NB4 (cell line): Measurements from ENCODE around the gene DUOX1.

Experiments
- MYC ChIP-seq: IDR thresholded peaks from 2 replicates; pipeline ENCODE4 v1.6.1; 2011; ENCODE audit warnings: low read depth, low read length
- POLR2A ChIP-seq: IDR thresholded peaks from 2 replicates; pipeline ENCODE4 v1.6.1; 2011; ENCODE audit warnings: mild to moderate bottlenecking; ENCODE audit not compliant: insufficient read length; ENCODE audit errors: extremely low read depth
- TF ChIP-seq, protein P1 (sequence below): IDR thresholded peaks from one replicate; pipeline ENCODE4 v1.5.1; 2012; ENCODE audit warnings: low read depth, low read length
- TF ChIP-seq, protein P2 (sequence below): IDR thresholded peaks from 2 replicates; pipeline ENCODE4 v1.6.1; 2011; ENCODE audit warnings: low read depth, low read length

DNA sequence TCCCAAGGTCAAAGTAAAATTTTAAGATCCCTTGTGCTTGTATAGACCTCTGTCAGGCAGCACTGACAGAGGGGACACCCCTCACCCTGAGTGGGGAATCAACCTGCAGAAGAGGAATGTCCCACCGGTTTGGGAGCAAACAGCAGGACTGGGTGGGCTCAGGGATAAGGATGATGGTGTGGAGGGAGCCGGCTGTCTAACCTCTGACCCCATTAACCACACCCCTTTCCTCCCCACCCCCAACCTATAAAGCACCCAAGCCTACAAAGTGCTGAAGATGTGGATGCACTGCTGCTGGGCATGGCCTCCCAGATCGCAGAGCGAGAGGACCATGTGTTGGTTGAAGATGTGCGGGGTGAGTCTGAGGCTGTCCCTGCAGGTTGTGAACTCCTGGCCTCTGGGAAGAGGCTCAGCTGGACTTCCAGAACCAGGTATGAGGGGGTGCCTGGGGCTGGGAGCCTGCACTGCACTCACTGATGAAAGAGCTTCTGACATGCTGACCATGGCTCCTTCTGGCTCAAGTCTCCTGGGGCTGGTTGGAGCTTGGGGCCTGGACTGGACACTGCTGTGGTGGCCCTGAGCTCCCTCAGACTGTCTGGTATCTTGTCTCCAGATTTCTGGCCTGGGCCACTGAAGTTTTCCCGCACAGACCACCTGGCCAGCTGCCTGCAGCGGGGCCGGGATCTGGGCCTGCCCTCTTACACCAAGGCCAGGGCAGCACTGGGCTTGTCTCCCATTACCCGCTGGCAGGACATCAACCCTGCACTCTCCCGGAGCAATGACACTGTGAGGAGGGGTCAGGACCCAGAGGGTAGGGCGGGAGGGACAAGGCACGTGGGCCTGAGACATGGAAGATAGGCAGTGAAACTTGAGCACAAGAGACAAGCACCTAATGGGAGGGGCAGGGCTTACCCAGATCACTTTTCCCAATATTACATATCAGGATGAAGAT lies 9.3 kb downstream of the DUOX1 start:
- TF ChIP-seq, protein P1, sequence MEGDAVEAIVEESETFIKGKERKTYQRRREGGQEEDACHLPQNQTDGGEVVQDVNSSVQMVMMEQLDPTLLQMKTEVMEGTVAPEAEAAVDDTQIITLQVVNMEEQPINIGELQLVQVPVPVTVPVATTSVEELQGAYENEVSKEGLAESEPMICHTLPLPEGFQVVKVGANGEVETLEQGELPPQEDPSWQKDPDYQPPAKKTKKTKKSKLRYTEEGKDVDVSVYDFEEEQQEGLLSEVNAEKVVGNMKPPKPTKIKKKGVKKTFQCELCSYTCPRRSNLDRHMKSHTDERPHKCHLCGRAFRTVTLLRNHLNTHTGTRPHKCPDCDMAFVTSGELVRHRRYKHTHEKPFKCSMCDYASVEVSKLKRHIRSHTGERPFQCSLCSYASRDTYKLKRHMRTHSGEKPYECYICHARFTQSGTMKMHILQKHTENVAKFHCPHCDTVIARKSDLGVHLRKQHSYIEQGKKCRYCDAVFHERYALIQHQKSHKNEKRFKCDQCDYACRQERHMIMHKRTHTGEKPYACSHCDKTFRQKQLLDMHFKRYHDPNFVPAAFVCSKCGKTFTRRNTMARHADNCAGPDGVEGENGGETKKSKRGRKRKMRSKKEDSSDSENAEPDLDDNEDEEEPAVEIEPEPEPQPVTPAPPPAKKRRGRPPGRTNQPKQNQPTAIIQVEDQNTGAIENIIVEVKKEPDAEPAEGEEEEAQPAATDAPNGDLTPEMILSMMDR, result no peak
- TF ChIP-seq, protein P2, sequence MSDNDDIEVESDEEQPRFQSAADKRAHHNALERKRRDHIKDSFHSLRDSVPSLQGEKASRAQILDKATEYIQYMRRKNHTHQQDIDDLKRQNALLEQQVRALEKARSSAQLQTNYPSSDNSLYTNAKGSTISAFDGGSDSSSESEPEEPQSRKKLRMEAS, result no peak
- TF ChIP-seq POLR2A, result no peak
- TF ChIP-seq MYC, result no peak
